DMS153 treated with DMSO at 0.1 percent for 48 hours (cell line): ENCODE results near the gene DHRS1.
A peak's percentile ranks its signal among the peaks of the same experiment; 100 is the strongest.

Experiments
- DNase-seq: peaks from one replicate; lab custom pipeline; 2025; ENCODE audit not compliant: unreplicated experiment; lab: John Stamatoyannopoulos, UW

DHRS1 gene

GRCh38 chr14:24310646-24311604, 11.3 kb upstream of the DHRS1 start, which contains the start of gene LTB4R:
Gene LTB4R (plus strand): TSS chr14:24311502. CDS start chr14:24315652, 4,150 bp downstream.
- DNase-seq: peak; percentile 36

- no peak for DNase-seq
Measured at GRCh38 chr14:24310265-24310645, 10.7 kb upstream of the DHRS1 start.

GRCh38 chr14:24309538-24310264, 10.1 kb upstream of the DHRS1 start, which contains the start of gene LTB4R2:
Gene LTB4R2 (plus strand): TSS chr14:24310140. CDS start chr14:24310665, 525 bp downstream.
- no peak for DNase-seq

- no peak for DNase-seq
Measured at GRCh38 chr14:24308342-24309124, 9.0 kb upstream of the DHRS1 start.

GRCh38 chr14:24307575-24308341, 8.2 kb upstream of the DHRS1 start, which contains the start of gene CIDEB:
Gene CIDEB (minus strand): TSS chr14:24307977. CDS start chr14:24307858, 119 bp downstream.
- peak; percentile 4 for DNase-seq

GRCh38 chr14:24307156-24307574, 7.6 kb upstream of the DHRS1 start:
- DNase-seq: no peak

GRCh38 chr14:24304019-24304387, 4.4 kb upstream of the DHRS1 start:
- DNase-seq: no peak

- DNase-seq: no peak
Measured at GRCh38 chr14:24300326-24300980, 873 bp upstream of the DHRS1 start.

GRCh38 chr14:24298892-24299254, 707 bp downstream of the DHRS1 start:
- no peak for DNase-seq

- peak; percentile 17 for DNase-seq
Measured at GRCh38 chr14:24297190-24297964, 2.2 kb downstream of the DHRS1 start.

- peak; percentile 42 for DNase-seq
Measured at GRCh38 chr14:24296341-24297157, 3.0 kb downstream of the DHRS1 start.

GRCh38 chr14:24293525-24293924, 6.1 kb downstream of the DHRS1 start:
- no peak for DNase-seq

GRCh38 chr14:24292118-24292807, 7.3 kb downstream of the DHRS1 start:
- DNase-seq: no peak

GRCh38 chr14:24291446-24292117, 8.0 kb downstream of the DHRS1 start:
- DNase-seq: no peak

- DNase-seq: no peak
Measured at GRCh38 chr14:24290746-24291145, 8.8 kb downstream of the DHRS1 start.

- DNase-seq: no peak
Measured at GRCh38 chr14:24289649-24290280, 9.8 kb downstream of the DHRS1 start.

- no peak for DNase-seq
Measured at GRCh38 chr14:24286996-24287395, 12.6 kb downstream of the DHRS1 start.
